OCI-LY7 (cell line): ENCODE measurements around the gene ADD3. TPM values are rescaled to one million over a fixed set of nuclear protein-coding genes. Genes with fewer than 3 reads are reported as not detected.

Experiments
- BruUV-seq: library from RNA; stranded (reverse); fragments of 400-500 nt; replicated peaks from 2 replicates; lab custom pipeline; 2021; lab: Mats Ljungman, UMichigan
- CTCF ChIA-PET: fragments of 300-600 bp; sonication (Branson Sonifier 250); formaldehyde crosslinking; loops from one replicate; lab custom pipeline; 2022; ENCODE audit warnings: antibody characterized with exemption; ENCODE audit not compliant: unreplicated experiment; lab: Charles Lee
- POLR2A ChIA-PET: fragments of 300-600 bp; sonication (Branson Sonifier 250); formaldehyde crosslinking; loops from one replicate; lab custom pipeline; 2022; ENCODE audit warnings: antibody characterized with exemption; lab: Charles Lee
- DNase-seq: peaks from one replicate; pipeline ENCODE4 v3.0.0-alpha.2; 2015; ENCODE audit warnings: low spot score
- H2AFZ ChIP-seq: fragments of 200-600 bp; sonication (generic), shearing (Covaris generic); 2 replicates; pipeline ENCODE4 v1.6.1; 2014; ENCODE audit warnings: mild to moderate bottlenecking, antibody characterized with exemption, low read length, moderate library complexity
- H3K27ac ChIP-seq: fragments of 200-600 bp; sonication (generic); 2 replicates; pipeline ENCODE4 v1.5.1; 2014; ENCODE audit warnings: mixed run types, low read depth, mild to moderate bottlenecking, moderate library complexity, low read length, inconsistent platforms; ENCODE audit not compliant: poor library complexity, severe bottlenecking
- H3K36me3 ChIP-seq: fragments of 200-600 bp; sonication (generic); 2 replicates; pipeline ENCODE4 v1.6.1; 2014; ENCODE audit warnings: mild to moderate bottlenecking, antibody characterized with exemption, low read length, moderate library complexity, mixed read lengths; ENCODE audit not compliant: insufficient read depth
- H3K4me1 ChIP-seq: fragments of 200-600 bp; sonication (generic); 2 replicates; pipeline ENCODE4 v1.5.1; 2014; ENCODE audit warnings: mild to moderate bottlenecking, low read length; ENCODE audit not compliant: insufficient read depth, poor library complexity, severe bottlenecking
- H3K4me2 ChIP-seq: fragments of 200-600 bp; sonication (generic); 2 replicates; pipeline ENCODE4 v1.6.1; 2014; ENCODE audit warnings: mild to moderate bottlenecking, low read length
- H3K4me3 ChIP-seq: fragments of 200-600 bp; sonication (generic); 2 replicates; pipeline ENCODE4 v1.5.1; 2014; ENCODE audit warnings: mild to moderate bottlenecking, low read depth, low read length; ENCODE audit not compliant: poor library complexity, severe bottlenecking
- H3K79me2 ChIP-seq: fragments of 200-600 bp; sonication (generic); 2 replicates; pipeline ENCODE4 v1.6.1; 2016; ENCODE audit warnings: low read depth, mild to moderate bottlenecking, low read length, moderate library complexity, mixed read lengths; ENCODE audit not compliant: insufficient read depth
- H3K9me2 ChIP-seq: fragments of 200-600 bp; sonication (generic); 2 replicates; pipeline ENCODE4 v1.6.1; 2016; ENCODE audit warnings: mild to moderate bottlenecking, low read length, mixed read lengths; ENCODE audit not compliant: insufficient read depth
- H3K9me3 ChIP-seq: fragments of 200-600 bp; sonication (generic); 2 replicates; pipeline ENCODE4 v1.6.1; 2014; ENCODE audit warnings: mild to moderate bottlenecking, mixed run types, low read length, mixed read lengths
- H4K20me1 ChIP-seq: fragments of 200-600 bp; sonication (generic); 2 replicates; pipeline ENCODE4 v1.6.1; 2014; ENCODE audit warnings: mild to moderate bottlenecking, antibody characterized with exemption, low read length, moderate library complexity, mixed read lengths; ENCODE audit not compliant: insufficient read depth
- EZH2phosphoT487 ChIP-seq: fragments of 200-600 bp; sonication (generic); IDR thresholded peaks from 2 replicates; pipeline ENCODE4 v1.6.1; 2018; ENCODE audit warnings: low read depth, borderline replicate concordance, mild to moderate bottlenecking, mixed run types, antibody characterized with exemption, low read length, moderate library complexity, mixed read lengths
- intact Hi-C: fragments of 100-400 bp; cut with micrococcal nuclease; formaldehyde crosslinking; loops from one replicate; pipeline ENCODE4 v1.10.0; 2022; ENCODE audit not compliant: unreplicated experiment
- total RNA-seq, 2 experiments: library from RNA; depleted of rRNA in 1 of 2; stranded (reverse); fragments of >200 nt in 1 of 2; shearing (Covaris generic) in 1 of 2; gene quantifications; 2 replicates each; pipeline ENCODE4 v1.2.3, GENCODE V29; 2014 to 2022
- TF ChIP-seq, protein P1 (sequence below): fragments of 200-600 bp; sonication (generic); conservative IDR thresholded peaks from 2 replicates; pipeline ENCODE4 v1.5.1; 2014; ENCODE audit warnings: mild to moderate bottlenecking, antibody characterized with exemption, low read length, moderate library complexity, mixed read lengths

Gene ADD3
- total RNA-seq, 2 experiments from 2014 or later = 75.8 to 89.7 TPM

DNA sequence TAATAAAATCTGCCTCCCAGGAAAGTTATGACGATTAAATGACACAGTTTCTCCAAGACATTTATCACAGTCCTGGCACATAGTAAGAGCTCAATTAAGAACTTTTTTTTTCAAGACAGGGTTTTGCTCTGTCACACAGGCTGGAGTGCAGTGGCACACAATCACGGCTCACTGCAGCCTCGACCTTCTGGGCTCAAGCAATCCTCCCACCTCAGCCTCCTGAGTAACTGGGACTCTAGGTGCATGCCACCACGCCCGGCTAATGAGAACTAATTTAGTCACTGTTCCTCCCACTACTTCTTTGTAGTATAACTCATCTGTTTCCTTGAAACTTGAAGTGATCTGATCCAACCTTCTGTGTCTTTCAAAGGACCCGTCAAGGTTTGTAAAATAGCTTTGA lies 157.5 kb downstream of the ADD3 start:
- no peaks in the 10 kb centered on the region for H3K36me3 ChIP-seq
- H3K27ac ChIP-seq = no peak overlapping the region
- POLR2A ChIA-PET = interaction anchor here (0.6 to 0.7 kb wide), 2 partner anchors 23 to 103 kb away, joined by 3 to 7 read pairs; no protein-coding TSS in a partner anchor
- H3K79me2 ChIP-seq = no peaks in the 10 kb centered on the region
- H3K9me2 ChIP-seq = no peaks in the 10 kb centered on the region
- H3K4me2 ChIP-seq = no peak overlapping the region
- no peak for DNase-seq
- no peaks in the 10 kb centered on the region for H3K9me3 ChIP-seq
- no peak overlapping the region for H3K4me3 ChIP-seq
- H4K20me1 ChIP-seq = no peaks in the 10 kb centered on the region
- CTCF ChIA-PET = no interaction called here
- H2AFZ ChIP-seq = no peak overlapping the region
- TF ChIP-seq, protein P1, sequence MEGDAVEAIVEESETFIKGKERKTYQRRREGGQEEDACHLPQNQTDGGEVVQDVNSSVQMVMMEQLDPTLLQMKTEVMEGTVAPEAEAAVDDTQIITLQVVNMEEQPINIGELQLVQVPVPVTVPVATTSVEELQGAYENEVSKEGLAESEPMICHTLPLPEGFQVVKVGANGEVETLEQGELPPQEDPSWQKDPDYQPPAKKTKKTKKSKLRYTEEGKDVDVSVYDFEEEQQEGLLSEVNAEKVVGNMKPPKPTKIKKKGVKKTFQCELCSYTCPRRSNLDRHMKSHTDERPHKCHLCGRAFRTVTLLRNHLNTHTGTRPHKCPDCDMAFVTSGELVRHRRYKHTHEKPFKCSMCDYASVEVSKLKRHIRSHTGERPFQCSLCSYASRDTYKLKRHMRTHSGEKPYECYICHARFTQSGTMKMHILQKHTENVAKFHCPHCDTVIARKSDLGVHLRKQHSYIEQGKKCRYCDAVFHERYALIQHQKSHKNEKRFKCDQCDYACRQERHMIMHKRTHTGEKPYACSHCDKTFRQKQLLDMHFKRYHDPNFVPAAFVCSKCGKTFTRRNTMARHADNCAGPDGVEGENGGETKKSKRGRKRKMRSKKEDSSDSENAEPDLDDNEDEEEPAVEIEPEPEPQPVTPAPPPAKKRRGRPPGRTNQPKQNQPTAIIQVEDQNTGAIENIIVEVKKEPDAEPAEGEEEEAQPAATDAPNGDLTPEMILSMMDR = no peak
- TF ChIP-seq EZH2phosphoT487 = no peak
- no peaks in the 10 kb centered on the region for H3K4me1 ChIP-seq
- intact Hi-C loops = no loop called here
- BruUV-seq = no TSS peak

DNA sequence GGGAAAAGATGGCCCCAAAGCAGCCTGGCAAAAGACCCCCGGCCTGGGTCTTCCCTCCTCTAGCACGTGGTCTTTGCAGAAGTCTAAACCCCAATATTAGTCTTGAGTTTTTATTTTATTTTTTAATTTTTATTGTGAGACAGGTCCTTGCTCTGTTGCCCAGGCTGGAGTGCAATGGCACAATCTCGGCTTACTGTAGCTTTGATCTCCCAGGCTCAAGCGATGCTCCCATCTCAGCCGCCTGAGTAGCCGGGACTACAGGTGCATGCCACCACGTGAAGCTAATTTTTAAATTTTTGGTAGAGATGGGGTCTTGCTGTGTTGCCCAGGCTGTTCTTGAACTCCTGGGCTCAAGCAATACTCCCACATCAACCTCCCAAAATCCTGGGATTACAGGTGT lies 159.4 kb downstream of the ADD3 start:
- H4K20me1 ChIP-seq = no peaks in the 10 kb centered on the region
- no peak overlapping the region for H2AFZ ChIP-seq
- no peaks in the 10 kb centered on the region for H3K79me2 ChIP-seq
- H3K36me3 ChIP-seq = no peaks in the 10 kb centered on the region
- H3K27ac ChIP-seq = no peak overlapping the region
- TF ChIP-seq, protein P1 = no peak
- TF ChIP-seq EZH2phosphoT487 = no peak
- no peaks in the 10 kb centered on the region for H3K9me3 ChIP-seq
- ChIA-PET POLR2A (no interaction called here), CTCF (no interaction called here)
- no peak for DNase-seq
- no peaks in the 10 kb centered on the region for H3K9me2 ChIP-seq
- no peak overlapping the region for H3K4me3 ChIP-seq
- no TSS peak for BruUV-seq
- intact Hi-C loops = no loop called here
- no peaks in the 10 kb centered on the region for H3K4me1 ChIP-seq
- H3K4me2 ChIP-seq = no peak overlapping the region

DNA sequence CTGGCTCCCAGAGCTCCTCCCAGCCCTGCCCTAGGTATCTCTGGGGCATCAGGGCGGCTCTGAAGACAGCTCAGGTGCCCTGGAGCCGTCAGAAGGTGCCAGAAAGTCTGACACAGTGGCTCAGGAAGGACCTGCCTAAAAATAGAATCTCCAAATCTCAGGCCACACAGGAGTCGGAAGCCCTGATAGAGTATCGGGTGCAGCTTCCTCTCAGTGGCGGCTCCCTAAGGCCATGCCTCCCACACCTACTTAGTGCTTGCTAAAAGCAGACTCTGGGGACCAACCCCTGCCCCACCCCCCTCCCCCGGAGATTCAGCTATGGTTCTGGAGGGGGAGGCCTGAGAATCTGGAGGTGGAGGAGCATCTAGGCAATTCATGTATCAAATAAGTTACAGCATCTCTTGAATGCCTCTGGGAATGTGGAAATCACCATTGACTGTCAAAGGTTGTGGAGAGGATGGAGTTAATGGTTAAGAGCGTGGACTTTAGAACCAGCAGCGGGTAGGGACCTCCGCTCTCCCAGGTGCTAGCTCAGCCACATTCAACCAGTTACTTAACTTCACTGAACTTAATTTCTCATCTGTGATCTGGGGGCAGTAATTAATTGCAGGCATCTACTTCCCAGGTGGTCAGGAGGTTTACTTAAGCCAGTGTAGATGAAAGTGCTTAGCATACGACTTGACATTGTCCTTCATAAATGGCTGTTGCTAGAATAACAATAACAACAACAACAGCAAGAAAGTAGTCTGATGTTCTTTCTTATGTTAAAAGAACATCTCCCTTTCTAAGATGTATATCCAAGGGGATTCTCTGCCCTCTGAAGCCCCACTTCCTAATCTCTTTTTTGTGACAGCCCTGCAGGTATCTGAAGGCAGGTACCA lies 161.1 kb downstream of the ADD3 start:
- Histone ChIP-seq H3K36me3 (no peaks in the 10 kb centered on the region), H2AFZ (no peak overlapping the region), H3K79me2 (no peaks in the 10 kb centered on the region), H3K27ac (no peak overlapping the region), H3K4me1 (no peaks in the 10 kb centered on the region), H3K4me3 (no peak overlapping the region), H3K4me2 (no peak overlapping the region), H4K20me1 (no peaks in the 10 kb centered on the region), H3K9me3 (no peaks in the 10 kb centered on the region), H3K9me2 (no peaks in the 10 kb centered on the region)
- POLR2A ChIA-PET = no interaction called here
- BruUV-seq = no TSS peak
- TF ChIP-seq, protein P1 = no peak
- TF ChIP-seq EZH2phosphoT487 = no peak
- intact Hi-C loops = no loop called here
- CTCF ChIA-PET = no interaction called here
- no peak for DNase-seq
